T-helper 17 cell (primary cell): Measurements from ENCODE around the gene RAB27B. TPM values are rescaled to one million over a fixed set of nuclear protein-coding genes. Genes with fewer than 3 reads are reported as not detected.

ENCODE experiments used
- ATAC-seq: fragments of 150-1000 bp; cut with Tn5 transposase; 2 replicates; pipeline ENCODE4 v1.10.0; 2021; ENCODE audit warnings: mild to moderate bottlenecking, moderate library complexity
- DNase-seq, 3 donors: peaks; one replicate each; pipeline versions ENCODE4 v3.0.0 to v3.0.0-alpha.2; 2020 to 2021
- H3K9me3 ChIP-seq: one replicate; pipeline ENCODE4 v1.7.0; 2013; ENCODE audit warnings: low read length, mild to moderate bottlenecking; ENCODE audit not compliant: control insufficient read depth, poor library complexity, severe bottlenecking
- H3K27ac Mint-ChIP-seq: one replicate; pipeline ENCODE4 v1.8.0; 2022; ENCODE audit warnings: mild to moderate bottlenecking, moderate library complexity, mixed read lengths
- H3K27me3 Mint-ChIP-seq: one replicate; pipeline ENCODE4 v1.8.0; 2022; ENCODE audit warnings: mixed read lengths
- H3K36me3 Mint-ChIP-seq: one replicate; pipeline ENCODE4 v1.8.0; 2022; ENCODE audit warnings: low read depth, mixed read lengths
- H3K4me1 Mint-ChIP-seq: one replicate; pipeline ENCODE4 v1.8.0; 2022; ENCODE audit warnings: mild to moderate bottlenecking, mixed read lengths
- H3K4me3 Mint-ChIP-seq: one replicate; pipeline ENCODE4 v1.8.0; 2022; ENCODE audit warnings: mild to moderate bottlenecking, moderate library complexity, mixed read lengths
- total RNA-seq, 4 donors: library from RNA in 2 of 4; stranded (reverse) in 2 of 4; gene quantifications; one replicate each; pipeline ENCODE4 v1.2.3 and lab custom pipeline; 2022 to 2026

Gene RAB27B
- total RNA-seq, 2 donors from 2014 or later = 3.5 to 30.6 TPM

GRCh38 chr18:54939361-54939917 is 111.2 kb downstream of the RAB27B start:
- no peak for DNase-seq
- ATAC-seq = no peak
- no peaks in the 10 kb centered on the region for H3K9me3 ChIP-seq
- Mint-ChIP-seq H3K27me3 (peaks cover 8% of the 10 kb centered on the region), H3K4me1 (no peaks in the 10 kb centered on the region), H3K4me3 (no peak overlapping the region), H3K36me3 (no peaks in the 10 kb centered on the region), H3K27ac (no peak overlapping the region)

- no peaks in the 10 kb centered on the region for H3K9me3 ChIP-seq
- Mint-ChIP-seq H3K27ac (no peak overlapping the region), H3K36me3 (no peaks in the 10 kb centered on the region), H3K4me1 (peaks cover 9% of the 10 kb centered on the region), H3K4me3 (no peak overlapping the region), H3K27me3 (no peaks in the 10 kb centered on the region)
- no peak for DNase-seq
- ATAC-seq = no peak
These were observed 113.9 kb downstream of the RAB27B start for GRCh38 chr18:54942144-54942543.

- H3K4me1 Mint-ChIP-seq = peaks cover 9% of the 10 kb centered on the region
- no peaks in the 10 kb centered on the region for H3K36me3 Mint-ChIP-seq
- ATAC-seq (no peak), DNase-seq (no peak)
- no peak overlapping the region for H3K4me3 Mint-ChIP-seq
- no peaks in the 10 kb centered on the region for H3K27me3 Mint-ChIP-seq
- no peaks in the 10 kb centered on the region for H3K9me3 ChIP-seq
- no peak overlapping the region for H3K27ac Mint-ChIP-seq
These were observed 114.3 kb downstream of the RAB27B start for GRCh38 chr18:54942569-54942968.

Other genes with a start within 250 kb of the RAB27B start
- gene DYNAP, start 237.2 kb upstream of the RAB27B start, total RNA-seq = not detected
- gene CCDC68, start 131.0 kb downstream of the RAB27B start, total RNA-seq = not detected